ENCODE data around the gene SOHLH1. TPM values are rescaled to one million over a fixed set of nuclear protein-coding genes. Genes with fewer than 3 reads are reported as not detected.

SOHLH1 gene
- polyA plus RNA-seq: not detected

- H3K27ac ChIP-seq (ENCODE audit: low read depth, low read length): no peak within 1 kb of the TSS
- 84 to 85% (median 84%) methylated on average over 23 to 30 of the region's 30 CpGs for WGBS, 3 donors
These were observed at the start of gene SOHLH1 for GRCh38 chr9:135699440-135699839. SOHLH1 (minus strand) TSS chr9:135699481; CDS start chr9:135699467, 14 bp downstream.

- 56 to 68% (median 64%) methylated on average over 16 of the region's 16 CpGs for WGBS, 3 donors
- no peak overlapping the region for H3K27ac ChIP-seq (ENCODE audit: low read depth, low read length)
These were observed 49.4 kb upstream of the SOHLH1 start for GRCh38 chr9:135748676-135749075.

- H3K27ac ChIP-seq (ENCODE audit: low read depth, low read length): no peak overlapping the region
- 53 to 67% (median 66%) methylated on average over 11 to 13 of the region's 13 CpGs for WGBS, 3 donors
These were observed 48.0 kb upstream of the SOHLH1 start for GRCh38 chr9:135747311-135747710.

GRCh38 chr9:135746565-135746964, 47.3 kb upstream of the SOHLH1 start:
- 53 to 68% (median 58%) methylated on average over 8 to 9 of the region's 9 CpGs for WGBS, 3 donors
- H3K27ac ChIP-seq (ENCODE audit: low read depth, low read length): no peak overlapping the region

GRCh38 chr9:135745686-135746324, 46.5 kb upstream of the SOHLH1 start:
- no peak overlapping the region for H3K27ac ChIP-seq (ENCODE audit: low read depth, low read length)
- WGBS, 3 donors: 78 to 85% (median 82%) methylated on average over 24 of the region's 24 CpGs

GRCh38 chr9:135745189-135745588, 45.9 kb upstream of the SOHLH1 start:
- no peak overlapping the region for H3K27ac ChIP-seq (ENCODE audit: low read depth, low read length)
- WGBS, 3 donors: 76 to 84% (median 81%) methylated on average over 21 of the region's 21 CpGs

- no peak overlapping the region for H3K27ac ChIP-seq (ENCODE audit: low read depth, low read length)
- WGBS, 3 donors: 76 to 87% (median 79%) methylated on average over 31 to 33 of the region's 33 CpGs
These were observed 45.2 kb upstream of the SOHLH1 start for GRCh38 chr9:135744333-135745070.

GRCh38 chr9:135743546-135744332, 44.5 kb upstream of the SOHLH1 start:
- WGBS, 3 donors: 71 to 78% (median 76%) methylated on average over 20 to 25 of the region's 25 CpGs
- H3K27ac ChIP-seq (ENCODE audit: low read depth, low read length): no peak overlapping the region

- H3K27ac ChIP-seq (ENCODE audit: low read depth, low read length): no peak overlapping the region
- 64 to 74% (median 68%) methylated on average over 14 of the region's 14 CpGs for WGBS, 3 donors
These were observed 43.7 kb upstream of the SOHLH1 start for GRCh38 chr9:135743021-135743420.

GRCh38 chr9:135741276-135742219, 42.3 kb upstream of the SOHLH1 start:
- WGBS, 3 donors: 63 to 77% (median 73%) methylated on average over 22 to 24 of the region's 24 CpGs
- no peak overlapping the region for H3K27ac ChIP-seq (ENCODE audit: low read depth, low read length)

GRCh38 chr9:135739271-135740220, 40.3 kb upstream of the SOHLH1 start:
- no peak overlapping the region for H3K27ac ChIP-seq (ENCODE audit: low read depth, low read length)
- WGBS, 3 donors: 63 to 75% (median 68%) methylated on average over 27 to 28 of the region's 28 CpGs

GRCh38 chr9:135737840-135738521, 38.7 kb upstream of the SOHLH1 start:
- 51 to 67% (median 61%) methylated on average over 15 to 16 of the region's 16 CpGs for WGBS, 3 donors

GRCh38 chr9:135736979-135737839, 37.9 kb upstream of the SOHLH1 start:
- H3K27ac ChIP-seq (ENCODE audit: low read depth, low read length): no peak overlapping the region
- WGBS, 3 donors: 50 to 60% (median 53%) methylated on average over 22 to 23 of the region's 23 CpGs

More at GRCh38 chr9:135737840-135738521, 38.7 kb upstream of the SOHLH1 start:
- H3K27ac ChIP-seq (ENCODE audit: low read depth, low read length): no peak overlapping the region

GRCh38 chr9:135736272-135736978, 37.1 kb upstream of the SOHLH1 start:
- H3K27ac ChIP-seq (ENCODE audit: low read depth, low read length): no peak overlapping the region
- 3 to 4% (median 4%) methylated on average over 50 to 77 of the region's 78 CpGs for WGBS, 3 donors

- H3K27ac ChIP-seq (ENCODE audit: low read depth, low read length): no peak overlapping the region
- WGBS, 3 donors: 73 to 76% (median 75%) methylated on average over 27 of the region's 27 CpGs
These were observed 35.4 kb upstream of the SOHLH1 start for GRCh38 chr9:135734616-135735144.
